MM.1S (cell line): Measurements from ENCODE around the gene LOXL1.

Experiments used
- DNase-seq: peaks from one replicate; pipeline ENCODE4 v3.0.0-alpha.2; 2015
- H2AFZ ChIP-seq: fragments of 300-600 bp; sonication (generic); 2 replicates; pipeline ENCODE4 v1.6.0; 2016; ENCODE audit warnings: antibody characterized with exemption, low read length
- H3F3A ChIP-seq: fragments of 300-600 bp; sonication (generic); 2 replicates; pipeline ENCODE4 v1.6.1; 2016; ENCODE audit warnings: mild to moderate bottlenecking, antibody characterized with exemption, low read length, moderate library complexity, mixed read lengths; ENCODE audit not compliant: insufficient read depth
- H3K27ac ChIP-seq: fragments of 300-600 bp; sonication (generic); 2 replicates; pipeline ENCODE4 v1.5.1; 2016; ENCODE audit warnings: mild to moderate bottlenecking, low read length
- H3K27me3 ChIP-seq: fragments of 300-600 bp; sonication (generic); replicated peaks from 2 replicates; pipeline ENCODE4 v1.6.0; 2016; ENCODE audit warnings: low read length; ENCODE audit not compliant: insufficient read depth
- H3K36me3 ChIP-seq: fragments of 300-600 bp; sonication (generic); replicated peaks from 2 replicates; pipeline ENCODE4 v1.6.1; 2016; ENCODE audit warnings: mild to moderate bottlenecking, low read length, mixed read lengths; ENCODE audit not compliant: insufficient read depth
- H3K4me1 ChIP-seq: fragments of 300-600 bp; sonication (generic); 2 replicates; pipeline ENCODE4 v1.6.1; 2016; ENCODE audit warnings: low read length, mixed read lengths
- H3K4me2 ChIP-seq: fragments of 300-600 bp; sonication (generic); 2 replicates; pipeline ENCODE4 v1.6.0; 2016; ENCODE audit warnings: low read depth, low read length
- H3K4me3 ChIP-seq: fragments of 300-600 bp; sonication (generic); 2 replicates; pipeline ENCODE4 v1.5.1; 2016; ENCODE audit warnings: low read length, mixed read lengths
- H3K79me2 ChIP-seq: fragments of 300-600 bp; sonication (generic); 2 replicates; pipeline ENCODE4 v1.6.1; 2016; ENCODE audit warnings: mixed run types, low read length, mixed read lengths
- H3K9ac ChIP-seq: fragments of 300-600 bp; sonication (generic); 2 replicates; pipeline ENCODE4 v1.6.1; 2016; ENCODE audit warnings: low read length, mixed read lengths
- H3K9me2 ChIP-seq: fragments of 300-600 bp; sonication (generic); replicated peaks from 2 replicates; pipeline ENCODE4 v1.6.1; 2016; ENCODE audit warnings: mild to moderate bottlenecking, low read length, mixed read lengths; ENCODE audit not compliant: insufficient read depth
- H3K9me3 ChIP-seq: fragments of 300-600 bp; sonication (generic); replicated peaks from 2 replicates; pipeline ENCODE4 v1.6.1; 2016; ENCODE audit warnings: mild to moderate bottlenecking, low read length, mixed read lengths; ENCODE audit not compliant: insufficient read depth
- H4K20me1 ChIP-seq: fragments of 300-600 bp; sonication (generic); 2 replicates; pipeline ENCODE4 v1.6.1; 2016; ENCODE audit warnings: mild to moderate bottlenecking, low read length, moderate library complexity, mixed read lengths; ENCODE audit not compliant: insufficient read depth
- EZH2 ChIP-seq: fragments of 300-600 bp; sonication (generic); optimal IDR thresholded peaks from 2 replicates; pipeline ENCODE3; 2017; ENCODE audit warnings: low read depth, mild to moderate bottlenecking, antibody characterized with exemption, low read length, mixed read lengths
- EZH2phosphoT487 ChIP-seq: fragments of 300-600 bp; sonication (generic); IDR thresholded peaks from 2 replicates; pipeline ENCODE4 v1.6.1; 2018; ENCODE audit warnings: antibody characterized with exemption, low read length
- TF ChIP-seq, protein P1 (sequence below): fragments of 300-600 bp; sonication (generic); IDR thresholded peaks from 2 replicates; pipeline ENCODE4 v1.5.1; 2016; ENCODE audit warnings: antibody characterized with exemption, low read length, mixed read lengths

The LOXL1 gene

DNA sequence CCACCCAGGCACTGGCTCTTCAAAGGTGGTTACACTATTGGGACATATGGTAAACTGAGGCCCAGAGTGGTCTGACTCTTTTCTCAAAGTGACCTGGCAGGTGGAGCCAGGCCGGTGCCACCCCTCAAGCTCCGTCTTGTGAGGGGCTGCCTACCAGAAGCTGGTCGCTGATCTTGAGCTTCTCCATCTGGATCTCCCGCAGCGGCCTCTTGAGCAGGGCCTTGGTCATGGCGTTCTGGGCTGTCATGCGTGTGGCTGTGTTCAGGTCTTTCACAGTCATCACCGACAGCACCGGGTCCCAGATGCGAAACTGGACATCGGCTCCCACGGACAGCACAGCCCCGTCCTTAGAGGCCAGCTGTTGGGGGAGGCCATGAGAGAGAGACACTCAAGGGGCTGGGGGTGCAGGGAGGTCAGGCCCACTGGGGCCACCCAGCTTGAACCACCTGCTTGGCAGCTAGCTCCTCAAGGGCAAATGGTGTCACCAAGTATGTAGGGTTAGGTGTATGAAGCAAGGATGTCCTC, 62.2 kb downstream of the LOXL1 start:
- no peaks in the 10 kb centered on the region for H4K20me1 ChIP-seq
- H3K9me3 ChIP-seq, result no peaks in the 10 kb centered on the region
- H3K79me2 ChIP-seq, result peaks cover 5% of the 10 kb centered on the region; the same call in 1 of the 2 replicates
- no peak overlapping the region for H3K27ac ChIP-seq
- H3K9me2 ChIP-seq, result no peaks in the 10 kb centered on the region
- no peak overlapping the region for H3K4me3 ChIP-seq
- H3K27me3 ChIP-seq, result no peaks in the 10 kb centered on the region
- no peak overlapping the region for H3K9ac ChIP-seq
- H2AFZ ChIP-seq, result no peak overlapping the region
- H3K36me3 ChIP-seq, result no peaks in the 10 kb centered on the region
- H3K4me1 ChIP-seq, result peaks cover 16% of the 10 kb centered on the region
- no peak overlapping the region for H3K4me2 ChIP-seq
- TF ChIP-seq, protein P1, sequence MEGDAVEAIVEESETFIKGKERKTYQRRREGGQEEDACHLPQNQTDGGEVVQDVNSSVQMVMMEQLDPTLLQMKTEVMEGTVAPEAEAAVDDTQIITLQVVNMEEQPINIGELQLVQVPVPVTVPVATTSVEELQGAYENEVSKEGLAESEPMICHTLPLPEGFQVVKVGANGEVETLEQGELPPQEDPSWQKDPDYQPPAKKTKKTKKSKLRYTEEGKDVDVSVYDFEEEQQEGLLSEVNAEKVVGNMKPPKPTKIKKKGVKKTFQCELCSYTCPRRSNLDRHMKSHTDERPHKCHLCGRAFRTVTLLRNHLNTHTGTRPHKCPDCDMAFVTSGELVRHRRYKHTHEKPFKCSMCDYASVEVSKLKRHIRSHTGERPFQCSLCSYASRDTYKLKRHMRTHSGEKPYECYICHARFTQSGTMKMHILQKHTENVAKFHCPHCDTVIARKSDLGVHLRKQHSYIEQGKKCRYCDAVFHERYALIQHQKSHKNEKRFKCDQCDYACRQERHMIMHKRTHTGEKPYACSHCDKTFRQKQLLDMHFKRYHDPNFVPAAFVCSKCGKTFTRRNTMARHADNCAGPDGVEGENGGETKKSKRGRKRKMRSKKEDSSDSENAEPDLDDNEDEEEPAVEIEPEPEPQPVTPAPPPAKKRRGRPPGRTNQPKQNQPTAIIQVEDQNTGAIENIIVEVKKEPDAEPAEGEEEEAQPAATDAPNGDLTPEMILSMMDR, result no peak
- TF ChIP-seq EZH2phosphoT487, result no peak
- no peak for TF ChIP-seq EZH2
- H3F3A ChIP-seq, result 0 out of 2 replicates have a peak, but pooled peaks cover 7% of the 10 kb centered on the region
- no peak for DNase-seq

DNA sequence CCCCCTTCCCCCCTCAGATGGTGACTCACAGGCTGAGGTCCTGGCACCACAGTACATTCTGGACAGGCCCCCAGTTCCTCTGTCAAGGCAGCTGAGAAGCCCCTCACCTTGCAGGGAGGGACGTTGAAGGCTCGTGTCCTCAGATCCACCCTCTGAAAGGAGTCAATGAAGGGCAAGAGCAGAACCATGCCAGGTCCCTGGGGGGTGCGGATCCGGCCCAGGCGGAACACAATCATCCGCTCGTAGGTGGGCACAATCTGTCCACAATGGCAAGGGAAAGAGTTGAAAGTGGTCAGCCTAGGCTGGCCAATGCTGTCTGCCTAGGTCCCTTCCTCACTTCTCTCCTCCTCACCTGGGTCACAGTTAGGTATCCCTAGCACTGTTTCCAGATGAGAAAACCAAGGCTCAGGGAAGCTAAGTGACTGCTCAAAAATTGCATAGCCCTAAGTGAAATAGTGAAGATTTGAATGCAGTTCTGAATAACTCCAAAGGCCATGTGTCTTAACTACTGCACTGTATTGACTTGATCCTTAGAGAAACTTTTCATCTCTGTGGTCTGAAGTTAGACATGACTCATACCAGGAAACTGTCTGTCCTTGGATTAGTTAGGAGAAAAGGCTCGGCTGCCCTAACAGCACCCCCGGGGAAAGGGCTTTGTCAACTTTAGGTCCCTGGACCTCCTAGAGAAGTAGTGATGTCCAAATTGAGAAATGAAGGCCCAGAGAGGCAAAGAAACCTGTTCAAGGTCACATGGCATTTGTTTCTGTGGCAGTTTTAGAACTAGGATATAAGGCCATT, 62.9 kb downstream of the LOXL1 start:
- TF ChIP-seq EZH2, result no peak
- no peak for TF ChIP-seq EZH2phosphoT487
- TF ChIP-seq, protein P1, result no peak
- DNase-seq, result no peak

DNA sequence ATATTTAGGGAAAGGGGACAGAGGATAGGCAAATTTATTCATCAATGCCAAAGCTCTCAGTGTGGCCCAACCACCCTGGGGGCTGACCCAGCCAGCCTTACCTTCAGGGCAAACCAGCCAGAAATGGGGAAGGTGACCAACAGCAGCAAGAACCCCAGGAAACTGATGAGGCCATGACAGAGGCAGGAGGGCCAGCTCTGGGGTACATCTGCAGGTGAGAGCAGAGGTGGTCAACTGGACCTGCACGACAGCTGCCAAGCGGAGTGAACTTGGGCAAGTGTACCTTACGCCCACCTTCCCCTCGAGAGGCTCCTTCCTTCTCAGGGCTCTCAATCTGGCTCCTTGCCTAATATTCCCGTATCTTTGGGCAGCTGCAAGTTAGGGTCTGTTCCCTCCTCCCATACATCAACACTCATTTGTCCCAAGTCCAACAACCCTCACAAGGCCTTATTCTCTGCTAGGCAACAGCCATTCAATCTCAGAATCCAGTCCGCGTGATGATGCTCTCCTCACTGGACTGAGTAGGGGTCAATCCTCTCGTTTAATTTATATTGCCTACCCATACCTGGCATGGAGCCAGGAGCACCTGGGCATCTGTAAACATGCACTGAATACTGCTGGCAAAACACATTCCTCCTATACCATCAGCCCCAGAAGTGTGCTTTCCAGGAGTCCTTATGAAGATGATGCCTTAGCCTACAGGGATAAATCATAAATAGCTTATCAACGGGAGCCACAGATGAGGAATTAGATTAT, 64.2 kb downstream of the LOXL1 start:
- DNase-seq, result no peak
- no peaks in the 10 kb centered on the region for H3K36me3 ChIP-seq
- no peak overlapping the region for H3K27ac ChIP-seq
- no peaks in the 10 kb centered on the region for H3K9me3 ChIP-seq
- TF ChIP-seq EZH2, result no peak
- H2AFZ ChIP-seq, result no peak overlapping the region
- H4K20me1 ChIP-seq, result no peaks in the 10 kb centered on the region
- H3F3A ChIP-seq, result peaks cover 6% of the 10 kb centered on the region
- no peak overlapping the region for H3K4me2 ChIP-seq
- H3K27me3 ChIP-seq, result no peaks in the 10 kb centered on the region
- peaks cover 6% of the 10 kb centered on the region; the same call in 1 of the 2 replicates for H3K4me1 ChIP-seq
- peaks cover 14% of the 10 kb centered on the region for H3K79me2 ChIP-seq
- H3K4me3 ChIP-seq, result no peak overlapping the region
- H3K9me2 ChIP-seq, result no peaks in the 10 kb centered on the region
- H3K9ac ChIP-seq, result no peak overlapping the region

More for the DNA sequence above, 62.9 kb downstream of the LOXL1 start:
- Histone ChIP-seq H3K9ac (no peak overlapping the region), H3K4me3 (no peak overlapping the region), H3K4me2 (no peak overlapping the region), H3F3A (0 out of 2 replicates have a peak, but pooled peaks cover 7% of the 10 kb centered on the region), H3K27me3 (no peaks in the 10 kb centered on the region), H2AFZ (no peak overlapping the region), H3K27ac (no peak overlapping the region), H3K79me2 (peaks cover 5% of the 10 kb centered on the region; the same call in 1 of the 2 replicates), H3K9me3 (no peaks in the 10 kb centered on the region), H4K20me1 (no peaks in the 10 kb centered on the region), H3K9me2 (no peaks in the 10 kb centered on the region), H3K4me1 (peaks cover 16% of the 10 kb centered on the region), H3K36me3 (no peaks in the 10 kb centered on the region)
